ENCODE data around the gene PMS2. TPM values are rescaled to one million over a fixed set of nuclear protein-coding genes. Genes with fewer than 3 reads are reported as not detected.
"Not testable (repeated sequence)": the region's sequence is repeated elsewhere in the genome, so short reads cannot be mapped to it uniquely, and the experiment has no call there.

The PMS2 gene
- total RNA-seq, 1 donor from 2014 or later = 5.6 TPM

GRCh38 chr7:5963205-5963604, 45.6 kb downstream of the PMS2 start:
- intact Hi-C loops (cut with micrococcal nuclease); H3K27me3 ChIP-seq (ENCODE audit: low read depth); H3K27ac ChIP-seq (replicated peaks); H3K4me3 ChIP-seq; H3K9me3 ChIP-seq (replicated peaks); H3K4me1 ChIP-seq; H3K36me3 ChIP-seq; DNase-seq: not testable (repeated sequence)

- DNase-seq; H3K4me1 ChIP-seq; H3K9me3 ChIP-seq (replicated peaks); H3K27me3 ChIP-seq (ENCODE audit: low read depth); H3K4me3 ChIP-seq; H3K36me3 ChIP-seq; H3K27ac ChIP-seq (replicated peaks); intact Hi-C loops (cut with micrococcal nuclease): not testable (repeated sequence)
Measured at GRCh38 chr7:5934945-5935450, 73.9 kb downstream of the PMS2 start.

GRCh38 chr7:5931905-5932644, 76.8 kb downstream of the PMS2 start:
- H3K4me1 ChIP-seq = not testable (repeated sequence)

DNA sequence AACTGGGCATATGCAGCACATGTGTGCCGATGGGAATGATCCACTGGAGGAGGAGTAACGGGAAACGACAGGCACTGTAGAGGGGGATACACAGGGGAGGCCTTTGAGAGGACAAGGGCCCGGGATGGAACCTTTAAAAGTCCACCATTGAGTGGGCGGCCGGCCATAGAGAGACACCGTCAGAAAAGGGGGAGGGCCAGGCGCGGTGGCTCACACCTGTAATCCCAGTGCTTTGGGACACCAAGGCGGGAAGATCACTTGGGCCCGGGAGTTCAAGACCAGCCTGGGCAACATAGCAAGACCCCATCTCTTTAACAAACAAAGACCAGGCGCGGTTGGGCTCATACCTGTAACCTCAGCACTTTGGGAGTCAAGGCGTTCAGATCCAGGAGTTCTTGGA, 77.6 kb downstream of the PMS2 start:
- H3K27ac ChIP-seq (replicated peaks); H3K4me3 ChIP-seq; H3K27me3 ChIP-seq (ENCODE audit: low read depth); H3K9me3 ChIP-seq (replicated peaks); H3K4me1 ChIP-seq; intact Hi-C loops (cut with micrococcal nuclease); H3K36me3 ChIP-seq; DNase-seq: not testable (repeated sequence)

More at GRCh38 chr7:5931905-5932644, 76.8 kb downstream of the PMS2 start:
- H3K27me3 ChIP-seq (ENCODE audit: low read depth); intact Hi-C loops (cut with micrococcal nuclease); H3K4me3 ChIP-seq; H3K27ac ChIP-seq (replicated peaks); H3K9me3 ChIP-seq (replicated peaks); DNase-seq; H3K36me3 ChIP-seq: not testable (repeated sequence)

GRCh38 chr7:5930290-5930689, 78.6 kb downstream of the PMS2 start:
- H3K9me3 ChIP-seq (replicated peaks); H3K27me3 ChIP-seq (ENCODE audit: low read depth); H3K36me3 ChIP-seq; DNase-seq; intact Hi-C loops (cut with micrococcal nuclease); H3K4me1 ChIP-seq; H3K27ac ChIP-seq (replicated peaks); H3K4me3 ChIP-seq: not testable (repeated sequence)

GRCh38 chr7:5926263-5926870, 82.5 kb downstream of the PMS2 start:
- H3K27me3 ChIP-seq (ENCODE audit: low read depth); H3K9me3 ChIP-seq (replicated peaks); H3K36me3 ChIP-seq; DNase-seq; H3K4me3 ChIP-seq; H3K27ac ChIP-seq (replicated peaks); intact Hi-C loops (cut with micrococcal nuclease); H3K4me1 ChIP-seq: not testable (repeated sequence)

DNA sequence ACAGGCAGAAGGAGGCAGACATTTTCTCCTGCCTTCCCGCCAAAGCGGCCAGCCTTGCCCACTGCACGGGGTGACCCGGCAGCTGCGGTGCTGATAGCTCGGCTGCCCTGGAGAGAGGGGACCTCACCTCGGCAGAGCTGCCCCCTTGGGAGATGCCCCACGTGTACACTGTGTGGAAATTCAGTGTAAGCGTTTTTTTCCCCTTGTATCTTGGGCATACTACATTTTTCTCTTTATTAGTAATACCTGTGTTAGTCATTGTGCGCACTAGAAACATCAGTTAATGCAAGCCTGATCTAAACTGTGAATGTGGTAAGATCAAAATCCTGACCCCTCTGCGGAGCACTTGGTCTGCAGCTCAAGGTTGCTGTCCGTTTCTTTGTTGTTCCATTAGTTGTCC, 84.2 kb downstream of the PMS2 start:
- H3K4me3 ChIP-seq; H3K27ac ChIP-seq (replicated peaks); H3K9me3 ChIP-seq (replicated peaks); DNase-seq; H3K36me3 ChIP-seq; H3K27me3 ChIP-seq (ENCODE audit: low read depth); intact Hi-C loops (cut with micrococcal nuclease); H3K4me1 ChIP-seq: not testable (repeated sequence)

DNA sequence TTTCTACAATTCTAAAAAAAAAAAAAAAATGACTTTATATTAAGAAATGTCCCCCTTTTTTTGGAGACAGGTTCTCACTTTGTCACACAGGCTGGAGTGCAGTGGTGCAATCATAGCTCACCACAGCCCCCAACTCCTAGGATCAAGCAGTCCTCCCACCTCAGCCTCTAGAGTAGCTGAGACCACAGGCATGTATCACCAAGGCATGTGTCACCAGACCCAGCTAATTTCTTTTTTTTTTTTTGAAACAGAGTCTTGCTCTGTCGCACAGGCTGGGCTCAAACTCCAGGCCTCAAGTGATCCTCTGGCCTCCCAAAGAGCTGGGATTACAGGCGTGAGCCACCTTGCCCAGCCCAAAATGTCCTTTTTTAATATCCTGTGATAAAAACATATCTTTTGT, 84.7 kb downstream of the PMS2 start:
- H3K27me3 ChIP-seq (ENCODE audit: low read depth); H3K4me1 ChIP-seq; intact Hi-C loops (cut with micrococcal nuclease); H3K36me3 ChIP-seq; H3K9me3 ChIP-seq (replicated peaks); H3K27ac ChIP-seq (replicated peaks); H3K4me3 ChIP-seq; DNase-seq: not testable (repeated sequence)

Other genes with a start within 250 kb of the PMS2 start
- gene RNF216, start 227.4 kb downstream of the PMS2 start, total RNA-seq = 26.1 TPM
- gene OCM, start 128.3 kb downstream of the PMS2 start, total RNA-seq = not detected
- 40.5 TPM for gene CCZ1, start 110.3 kb downstream of the PMS2 start, total RNA-seq
- gene RSPH10B, start 38.4 kb downstream of the PMS2 start, total RNA-seq = not detected
- 49.1 TPM for gene AIMP2, start 223 bp upstream of the PMS2 start, total RNA-seq
- not detected for gene ANKRD61, start 22.3 kb upstream of the PMS2 start, total RNA-seq
- 48.4 TPM for gene EIF2AK1, start 50.1 kb upstream of the PMS2 start, total RNA-seq
- gene USP42, start 95.9 kb upstream of the PMS2 start, total RNA-seq = 4.0 TPM